Heart right ventricle (tissue), 16 donors: ENCODE results near the gene ENOX1. TPM values are rescaled to one million over a fixed set of nuclear protein-coding genes. Genes with fewer than 3 reads are reported as not detected.

Experiments used
- ATAC-seq, 8 donors: fragments of 200-7000 bp; cut with Tn5 transposase; one replicate each; pipeline ENCODE4 v1.9.1; 2020; ENCODE audit warnings: mild to moderate bottlenecking in 8 of 8, moderate library complexity in 8 of 8, moderate number of reproducible peaks in 1 of 8
- DNase-seq, 2 donors: peaks; one replicate each; pipeline ENCODE4 v3.0.0-alpha.2; 2020
- H3K27ac ChIP-seq, 10 donors: fragments of 200-600 bp; sonication (generic) in 2 of 10; one replicate each; pipeline versions ENCODE4 v1.5.0 to v1.8.0; 2020 to 2022; ENCODE audit warnings: mild to moderate bottlenecking in 3 of 10
- H3K27me3 ChIP-seq, 7 donors: fragments of 200-600 bp; one replicate each; pipeline ENCODE4 v1.8.0; 2021 to 2022; ENCODE audit warnings: mild to moderate bottlenecking in 2 of 7
- H3K36me3 ChIP-seq, 9 donors: fragments of 200-600 bp; sonication (generic) in 1 of 9; one replicate each; pipeline versions ENCODE4 v1.5.0 to v1.8.0; 2020 to 2022; ENCODE audit warnings: mild to moderate bottlenecking in 2 of 9
- H3K4me1 ChIP-seq, 9 donors: fragments of 200-600 bp; sonication (generic) in 1 of 9; one replicate each; pipeline versions ENCODE4 v1.5.0 to v1.8.0; 2020 to 2022; ENCODE audit warnings: mild to moderate bottlenecking in 4 of 9
- H3K4me3 ChIP-seq, 10 donors: fragments of 200-600 bp; sonication (generic) in 2 of 10; one replicate each; pipeline versions ENCODE4 v1.5.0 to v1.8.0; 2020 to 2022; ENCODE audit warnings: mild to moderate bottlenecking in 7 of 10, moderate library complexity in 2 of 10
- H3K9me3 ChIP-seq, 11 donors: fragments of 200-600 bp in 10 of 11; sonication (generic) in 2 of 11; one replicate each; pipeline versions ENCODE4 v1.5.0 to v1.8.0; 2013 to 2022; ENCODE audit warnings: mild to moderate bottlenecking in 2 of 11, control low read depth in 1 of 11, moderate library complexity in 1 of 11
- CTCF ChIP-seq, 9 donors: fragments of 200-600 bp; sonication (generic) in 2 of 9; IDR thresholded peaks; one replicate each; pipeline versions ENCODE4 v1.5.0 to v1.8.0; 2021 to 2022; ENCODE audit warnings: antibody characterized with exemption in 9 of 9, mild to moderate bottlenecking in 5 of 9, moderate library complexity in 1 of 9
- WGBS, 2 donors: extraction: QIAGEN DNeasy Blood & Tissue Kit; methylation state at CpG; one replicate each; pipeline ENCODE4 v1.1.7; 2013; ENCODE audit warnings: inconsistent platforms in 1 of 2; 5-methylcytosine and 5-hydroxymethylcytosine counted together
- intact Hi-C, 10 donors: fragments of 100-400 bp; cut with DNase I; formaldehyde crosslinking; loops; one replicate each; pipeline versions ENCODE4 v1.11.1 to v1.14.2; 2022
- polyA plus RNA-seq, 2 donors: library from polyadenylated mRNA; stranded (reverse); fragments of 200-250 nt; gene quantifications; one replicate each; pipeline ENCODE4 v1.2.3, GENCODE V29; 2013
- total RNA-seq, 10 donors: library from RNA; stranded (reverse); fragmentation: NEBNext Ultra II Directional in 3 of 10; extraction: Animal tissue kit (Norgen Biotek cat#: 25700) in 3 of 10; gene quantifications; one replicate each; pipeline versions ENCODE4 v1.2.1 to v1.2.4, GENCODE V29; 2021 to 2023
- donor health status: Arrhythmogenic right ventricular cardiomyopathy.
- donor health status: ischemic (EF 13 %, LVEDD 7.1; RV severe dilation, severe dysfunction).
- donor health status: healthy with polysubstance abuse.
- donor health status: DM: no; HTN: yes; CAD: no.
- donor health status: DM: no; HTN: no; CAD: no.
- donor health status: ischemic (EF 25% LVEDD 6.9; RV normal size, moderate dysfunction).
- donor health status: ischemic (EF 25% LVEDD 5.7; RV mildly dilated, moderate dysfunction).
- donor health status: healthy.
- donor health status: DM: yes; HTN: yes; CAD: no.
- donor health status: Ischemic cardiomyopathy.
- donor health status: ischemic (EF 35%, LVEDD 5.7; RV mildly dilated, moderate dysfunction).
- donor health status: nonischemic (EF 11% LVEDD 7.7; RV severe dilation, severe dysfunction).
- donor health status: DM: yes; HTN: yes; CAD: no.
- donor health status: PGD.
- donor health status: ischemic (EF 29% LVEDD 5.4; RV normal size, mild dysfunction).
- donor health status: nonischemic (EF 23%, LVEDD 6.1; RV moderate dilation, normal function).

ENOX1 gene
- total and polyA plus RNA-seq, 12 donors: 2.0 to 10.4 (median 7.1) TPM

DNA sequence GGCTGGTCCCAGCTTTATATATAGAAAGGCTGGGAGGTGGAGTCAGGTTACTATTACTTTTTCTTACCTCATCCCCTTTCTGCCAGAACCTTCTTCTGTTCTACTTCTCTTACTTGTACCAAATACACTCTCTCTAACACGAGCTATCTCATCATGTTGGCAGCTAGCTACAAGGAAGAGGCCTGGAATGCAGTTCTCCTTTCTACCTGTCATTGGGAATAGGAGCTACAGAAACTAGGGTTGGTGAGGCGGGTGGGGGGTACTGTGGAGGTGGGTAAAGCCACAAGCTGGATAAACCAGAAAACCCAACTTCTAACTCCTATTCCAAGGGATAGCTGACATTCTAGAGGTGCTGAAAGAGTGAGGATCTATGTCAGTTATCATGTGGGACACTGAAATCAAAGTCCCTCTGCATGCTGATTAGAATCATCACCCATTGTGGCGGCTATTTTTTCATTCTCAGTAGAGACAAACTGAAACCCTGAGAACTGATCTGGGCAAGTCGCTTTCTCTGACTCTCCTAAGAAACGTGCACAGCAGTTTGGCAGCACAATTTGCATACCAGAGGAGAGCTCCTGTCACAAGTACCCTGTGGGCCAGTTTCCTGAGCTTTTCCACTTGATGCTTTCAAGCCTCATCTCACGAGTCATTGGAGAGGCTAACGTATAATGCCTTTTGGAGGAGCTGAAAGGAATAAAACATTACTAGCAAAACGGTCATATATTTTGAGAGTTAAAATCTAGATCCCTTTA lies 358.1 kb downstream of the ENOX1 start:
- Histone ChIP-seq H3K27me3 (no peaks in the 10 kb centered on the region), H3K9me3 (no peaks in the 10 kb centered on the region), H3K4me1 (peaks cover 0 to 22% (median 8%) of the 10 kb centered on the region in 9 donors), H3K4me3 (no peak overlapping the region), H3K36me3 (no peaks in the 10 kb centered on the region), H3K27ac (no peak overlapping the region)
- intact Hi-C loops: no loop called here
- no peak for ATAC-seq
- 72 to 77% methylated on average over 8 of the region's 8 CpGs for WGBS, 2 donors
- no peak for DNase-seq
- TF ChIP-seq CTCF (IDR thresholded peaks at IDR 0.05): no peak

DNA sequence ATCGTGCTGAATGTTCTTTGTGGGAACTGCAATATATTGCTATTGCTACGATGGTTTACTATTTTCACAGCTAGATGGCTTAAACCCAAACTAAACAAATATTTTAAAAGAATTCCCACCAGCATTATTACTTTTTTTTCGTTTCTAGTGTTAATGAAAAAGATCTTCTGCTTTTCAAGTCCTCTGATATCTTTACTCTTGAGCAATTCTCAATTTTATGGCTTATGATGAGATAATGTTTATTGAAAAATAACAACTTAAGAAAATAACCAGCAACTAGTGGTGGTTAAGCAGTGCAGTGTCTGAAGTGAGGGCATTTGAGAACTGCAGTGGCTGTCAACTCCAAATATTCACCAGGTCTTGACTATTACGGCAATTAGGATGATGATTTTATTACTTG lies 360.4 kb downstream of the ENOX1 start:
- WGBS, 2 donors: 65 to 72% methylated on average over 4 of the region's 4 CpGs
- intact Hi-C loops: no loop called here
- no peaks in the 10 kb centered on the region for H3K27me3 ChIP-seq
- no peak overlapping the region for H3K4me3 ChIP-seq
- ATAC-seq (no peak), DNase-seq (no peak)
- H3K27ac ChIP-seq: no peak overlapping the region
- no peaks in the 10 kb centered on the region for H3K9me3 ChIP-seq
- no peak for TF ChIP-seq CTCF (IDR thresholded peaks at IDR 0.05)
- no peaks in the 10 kb centered on the region for H3K36me3 ChIP-seq
- peaks cover 0 to 5% (median 0%) of the 10 kb centered on the region in 9 donors for H3K4me1 ChIP-seq

DNA sequence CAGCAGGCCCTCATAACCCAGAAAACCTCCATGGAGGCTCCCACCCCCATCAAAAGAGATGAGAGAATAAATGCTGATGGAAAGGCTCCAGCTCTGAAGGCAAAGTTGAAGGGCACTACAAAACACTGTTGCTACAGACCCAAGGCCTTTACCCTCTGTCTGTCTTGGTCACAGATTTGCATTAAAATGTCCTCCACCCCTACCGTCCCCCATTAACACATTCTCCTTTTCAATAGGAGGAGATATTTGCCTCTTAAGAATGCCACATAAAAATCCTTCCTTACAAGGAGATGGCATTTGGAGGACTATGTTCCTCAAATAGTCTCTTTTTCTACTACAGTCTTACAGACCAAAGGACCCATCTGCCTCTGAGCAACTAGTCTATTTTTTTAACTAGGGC lies 361.5 kb downstream of the ENOX1 start:
- Histone ChIP-seq H3K27ac (no peak overlapping the region), H3K9me3 (peaks cover 0 to 5% (median 0%) of the 10 kb centered on the region in 11 donors), H3K4me1 (peaks cover 0 to 4% (median 0%) of the 10 kb centered on the region in 9 donors), H3K27me3 (no peaks in the 10 kb centered on the region), H3K36me3 (no peaks in the 10 kb centered on the region), H3K4me3 (no peak overlapping the region)
- no peak for TF ChIP-seq CTCF (IDR thresholded peaks at IDR 0.05)
- ATAC-seq (no peak), DNase-seq (no peak)
- WGBS, 2 donors: 93 to 96% methylated on average over 1 of the region's 1 CpG
- intact Hi-C loops: no loop called here

- DNase-seq: no peak
- Histone ChIP-seq H3K4me1 (peaks cover 0 to 4% (median 0%) of the 10 kb centered on the region in 9 donors), H3K4me3 (no peak overlapping the region), H3K27me3 (no peaks in the 10 kb centered on the region), H3K9me3 (peaks cover 0 to 12% (median 0%) of the 10 kb centered on the region in 11 donors), H3K36me3 (no peaks in the 10 kb centered on the region), H3K27ac (no peak overlapping the region)
- no peak for ATAC-seq
- WGBS, 2 donors: 93 to 96% methylated on average over 3 of the region's 3 CpGs
- intact Hi-C loops: no loop called here
- TF ChIP-seq CTCF (IDR thresholded peaks at IDR 0.05): no peak
These were observed 362.4 kb downstream of the ENOX1 start for GRCh38 chr13:43424412-43424811.
